GM12872 (cell line): ENCODE results near the gene KCNIP1.

Source experiments
- TF ChIP-seq, protein P1 (sequence below): IDR thresholded peaks from 3 replicates; pipeline ENCODE4 v1.5.1; 2011; ENCODE audit warnings: low read depth, mild to moderate bottlenecking, low read length, moderate library complexity; ENCODE audit not compliant: insufficient read depth

The KCNIP1 gene

DNA sequence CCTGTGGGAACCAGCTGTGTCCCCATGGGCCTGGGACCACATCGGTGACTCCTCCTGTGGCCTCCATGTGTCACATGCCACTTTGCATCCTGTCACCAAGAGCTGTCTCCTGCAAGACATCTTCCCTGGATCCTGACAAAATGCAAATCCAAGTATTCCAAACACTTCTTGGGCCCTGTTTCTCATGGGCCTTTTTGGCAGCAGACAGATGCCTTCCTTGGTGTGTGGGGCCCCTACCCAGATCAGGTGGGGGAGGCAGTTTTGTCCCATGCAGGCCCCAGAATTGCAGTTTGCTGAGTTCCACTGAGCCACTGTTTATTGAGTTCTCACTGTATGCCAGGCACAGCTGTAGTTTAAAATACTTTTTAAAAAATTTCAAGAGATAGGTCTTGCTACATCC is 217.2 kb downstream of the KCNIP1 start:
- TF ChIP-seq, protein P1, sequence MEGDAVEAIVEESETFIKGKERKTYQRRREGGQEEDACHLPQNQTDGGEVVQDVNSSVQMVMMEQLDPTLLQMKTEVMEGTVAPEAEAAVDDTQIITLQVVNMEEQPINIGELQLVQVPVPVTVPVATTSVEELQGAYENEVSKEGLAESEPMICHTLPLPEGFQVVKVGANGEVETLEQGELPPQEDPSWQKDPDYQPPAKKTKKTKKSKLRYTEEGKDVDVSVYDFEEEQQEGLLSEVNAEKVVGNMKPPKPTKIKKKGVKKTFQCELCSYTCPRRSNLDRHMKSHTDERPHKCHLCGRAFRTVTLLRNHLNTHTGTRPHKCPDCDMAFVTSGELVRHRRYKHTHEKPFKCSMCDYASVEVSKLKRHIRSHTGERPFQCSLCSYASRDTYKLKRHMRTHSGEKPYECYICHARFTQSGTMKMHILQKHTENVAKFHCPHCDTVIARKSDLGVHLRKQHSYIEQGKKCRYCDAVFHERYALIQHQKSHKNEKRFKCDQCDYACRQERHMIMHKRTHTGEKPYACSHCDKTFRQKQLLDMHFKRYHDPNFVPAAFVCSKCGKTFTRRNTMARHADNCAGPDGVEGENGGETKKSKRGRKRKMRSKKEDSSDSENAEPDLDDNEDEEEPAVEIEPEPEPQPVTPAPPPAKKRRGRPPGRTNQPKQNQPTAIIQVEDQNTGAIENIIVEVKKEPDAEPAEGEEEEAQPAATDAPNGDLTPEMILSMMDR: no peak

DNA sequence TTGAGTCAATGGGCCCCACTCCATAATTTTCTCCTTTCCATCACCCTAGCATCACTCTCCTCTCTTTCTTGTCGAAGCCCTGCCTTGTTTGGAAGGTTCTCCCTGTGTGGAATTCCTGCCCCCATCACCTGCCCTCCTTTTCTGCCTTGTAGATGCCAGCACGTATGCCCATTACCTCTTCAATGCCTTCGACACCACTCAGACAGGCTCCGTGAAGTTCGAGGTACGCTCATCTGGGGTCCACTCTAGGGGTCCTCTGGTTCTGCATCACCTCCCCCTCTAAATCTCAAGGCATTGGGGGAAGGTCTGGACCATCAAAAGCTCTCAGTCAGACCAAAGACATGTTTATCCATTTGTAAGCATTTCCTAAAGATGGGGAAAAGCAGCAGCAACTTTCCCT is 217.9 kb downstream of the KCNIP1 start:
- TF ChIP-seq, protein P1: no peak

DNA sequence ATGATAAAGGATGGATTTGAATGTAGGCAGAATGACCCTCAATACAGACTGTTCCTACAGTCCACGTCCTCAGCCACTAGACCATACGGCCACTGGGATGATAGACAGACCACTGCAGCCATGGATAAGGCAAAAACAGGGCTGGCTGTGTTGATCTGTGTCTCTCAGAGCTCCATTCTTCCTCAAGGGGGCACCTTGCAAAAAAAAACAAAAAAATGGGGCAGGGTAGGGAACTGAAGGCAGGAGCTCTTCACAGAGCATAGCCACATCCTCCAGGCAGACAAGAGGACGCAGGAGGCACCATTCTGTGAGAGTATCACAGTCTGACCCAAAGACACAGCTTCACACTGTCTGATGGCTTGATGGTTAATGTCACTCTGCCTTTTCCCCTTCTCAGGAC is 218.5 kb downstream of the KCNIP1 start:
- TF ChIP-seq, protein P1: no peak

DNA sequence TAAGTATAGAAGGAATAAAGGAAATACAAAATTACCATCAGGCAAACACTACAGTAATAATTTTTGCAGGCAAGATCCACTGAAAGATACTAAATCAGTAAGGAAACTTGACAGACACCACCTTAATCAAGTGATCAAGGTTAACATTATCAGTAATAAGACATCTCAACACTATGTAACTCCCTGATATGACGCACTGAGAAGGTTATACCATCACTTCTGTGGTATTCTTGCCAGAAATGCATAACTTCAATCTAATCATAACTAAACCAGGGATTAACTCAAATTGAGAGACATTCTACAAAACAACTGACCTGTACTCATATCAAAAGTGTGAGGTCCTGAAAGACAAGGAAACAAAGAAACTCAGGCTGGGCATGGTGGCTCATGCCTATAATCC is 227.2 kb downstream of the KCNIP1 start:
- TF ChIP-seq, protein P1: no peak

DNA sequence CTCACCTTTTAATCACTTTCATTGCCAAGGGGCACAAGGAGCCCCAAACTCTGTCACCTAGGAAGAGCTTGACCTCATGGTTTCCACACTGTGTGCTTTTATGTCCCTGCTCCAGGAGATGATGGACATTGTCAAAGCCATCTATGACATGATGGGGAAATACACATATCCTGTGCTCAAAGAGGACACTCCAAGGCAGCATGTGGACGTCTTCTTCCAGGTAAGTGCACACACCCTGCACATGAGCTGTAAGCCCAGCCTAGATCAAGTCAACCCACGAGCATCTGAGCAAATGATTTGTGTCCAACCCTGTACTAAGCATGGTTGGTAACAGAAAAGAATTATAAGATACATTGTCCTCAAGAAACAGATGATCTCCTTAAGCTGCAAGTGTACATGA is 228.9 kb downstream of the KCNIP1 start:
- TF ChIP-seq, protein P1: no peak

DNA sequence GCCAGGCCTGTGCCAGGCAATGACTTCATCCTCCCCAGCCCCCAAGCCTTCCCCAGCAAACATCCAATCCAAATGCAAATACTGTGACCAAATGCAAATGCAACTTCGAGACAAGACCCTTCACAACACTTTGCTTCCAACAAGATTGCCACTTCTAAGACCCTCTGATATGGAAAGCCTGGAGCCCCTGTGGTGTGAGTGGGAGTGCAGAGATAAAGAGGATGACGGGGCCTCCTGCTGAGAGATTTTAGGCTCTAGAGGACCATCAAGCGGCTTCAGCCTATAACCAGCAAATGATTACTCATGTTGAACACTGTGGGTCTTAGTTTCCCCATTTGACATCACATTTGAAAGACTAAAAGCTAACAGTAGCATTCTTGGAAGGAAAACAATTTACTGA is 233.1 kb downstream of the KCNIP1 start:
- TF ChIP-seq, protein P1: no peak

DNA sequence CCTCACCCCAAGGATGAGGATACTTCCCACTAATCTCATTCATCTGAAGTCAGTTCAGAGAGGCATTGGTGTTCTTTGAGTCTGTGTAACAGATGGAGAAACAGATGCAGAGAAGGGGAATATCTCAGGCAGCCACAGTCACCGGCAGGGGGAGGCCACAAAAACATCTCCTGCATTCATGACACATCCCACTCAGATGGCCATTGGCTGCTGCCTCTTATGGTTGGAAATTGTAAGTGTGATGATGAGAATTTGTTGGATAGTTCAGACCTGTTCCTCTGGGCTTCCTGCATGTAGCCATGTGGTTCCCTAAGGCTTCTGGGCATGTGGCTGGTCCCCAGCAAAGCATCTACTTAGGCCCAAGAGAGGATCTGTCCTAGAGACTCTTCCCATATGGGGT is 233.8 kb downstream of the KCNIP1 start:
- TF ChIP-seq, protein P1: no peak

DNA sequence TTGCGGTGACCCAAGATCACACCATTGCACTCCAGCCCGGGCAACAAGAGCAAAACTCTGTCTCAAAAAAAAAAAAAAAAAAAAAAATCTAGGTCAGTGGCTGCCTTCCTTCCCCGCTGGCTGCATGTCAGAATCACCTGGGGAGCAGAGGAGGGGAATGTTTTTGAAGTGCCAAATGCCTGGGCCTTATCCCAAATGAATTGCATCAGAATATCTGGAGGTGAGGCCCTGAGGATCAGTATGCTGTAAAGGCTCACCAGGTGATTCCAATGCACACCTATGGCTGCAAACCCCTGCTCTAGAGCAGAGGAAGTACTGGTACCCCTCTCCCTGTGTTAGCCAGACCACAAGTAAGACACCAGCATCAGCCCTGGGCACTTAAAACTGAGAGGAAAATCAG is 235.0 kb downstream of the KCNIP1 start:
- TF ChIP-seq, protein P1: no peak
